K562 (cell line): ENCODE results near the gene ZNF582. TPM values are rescaled to one million over a fixed set of nuclear protein-coding genes. Genes with fewer than 3 reads are reported as not detected.

Source experiments
- CBX3 ChIP-seq, 2 experiments: IDR thresholded peaks; 1 replicate in 1 of 2; 2 replicates in 1 of 2; pipeline ENCODE4 v1.6.1; 2012; ENCODE audit warnings: inconsistent platforms in 2 of 2, low read length in 2 of 2, borderline replicate concordance in 1 of 2, control low read depth in 1 of 2
- DDX20 ChIP-seq: fragments of 450-650 bp; IDR thresholded peaks from 2 replicates; pipeline ENCODE4 v1.6.1; 2016; ENCODE audit warnings: missing genetic modification characterization, low read depth, mild to moderate bottlenecking, missing compliant biosample characterization, moderate library complexity
- HNRNPH1 ChIP-seq: fragments of 200-400 bp; formaldehyde crosslinking; optimal IDR thresholded peaks from 2 replicates; pipeline ENCODE3; 2017; ENCODE audit warnings: low read depth, mild to moderate bottlenecking, low read length, moderate library complexity
- JUND ChIP-seq, 2 experiments: IDR thresholded peaks; 2 replicates in 1 of 2; 3 replicates in 1 of 2; pipeline ENCODE4 v1.6.1; 2011; ENCODE audit warnings: borderline replicate concordance in 2 of 2, low read depth in 2 of 2, low read length in 2 of 2, improper control_type of control experiment in 1 of 2, missing biosample characterization in 1 of 2, missing genetic modification characterization in 1 of 2, missing genetic modification reagents in 1 of 2
- MCM5 ChIP-seq: fragments of 450-650 bp; IDR thresholded peaks from 2 replicates; pipeline ENCODE4 v1.6.1; 2016; ENCODE audit warnings: low read depth
- POLR2AphosphoS2 ChIP-seq: IDR thresholded peaks from 2 replicates; pipeline ENCODE4 v1.6.1; 2012; ENCODE audit warnings: low read length, improper control_type of control experiment
- RBM25 ChIP-seq: fragments of 200-400 bp; formaldehyde crosslinking; IDR thresholded peaks from 2 replicates; pipeline ENCODE4 v1.6.1; 2018; ENCODE audit warnings: low read length, low read depth, moderate library complexity; ENCODE audit not compliant: severe bottlenecking
- TAL1 ChIP-seq: fragments of 450-650 bp; IDR thresholded peaks from 2 replicates; pipeline ENCODE4 v1.6.1; 2016; ENCODE audit warnings: mild to moderate bottlenecking
- TEAD4 ChIP-seq, 2 experiments: sonication (generic) in 1 of 2; formaldehyde crosslinking in 1 of 2; IDR thresholded peaks; 2 replicates each; pipeline versions ENCODE4 v1.6.1 to v1.8.0; 2012 to 2022; ENCODE audit warnings: borderline replicate concordance in 1 of 2, inconsistent platforms in 1 of 2, low read length in 1 of 2, mild to moderate bottlenecking in 1 of 2, missing genetic modification reagents in 1 of 2
- ZC3H11A ChIP-seq: IDR thresholded peaks from 2 replicates; pipeline ENCODE4 v1.6.1; 2012; ENCODE audit warnings: low read depth, low read length, improper control_type of control experiment
- polyA plus RNA-seq, 8 experiments: library from polyadenylated mRNA; depleted of rRNA in 4 of 8; stranded (reverse) in 5 of 8; unstranded in 3 of 8; fragments of >200 nt; fragmentation: Nextera tagmentation in 2 of 8; fragmentation: Illumina TruSeq in 1 of 8; extraction: Ambion mirVana in 2 of 8; extraction: Trizol in 1 of 8; gene quantifications; 2 replicates each; pipeline versions ENCODE4 v1.2.1 to v1.2.3, GENCODE V29; 2011 to 2014; ENCODE audit warnings: inconsistent platforms in 1 of 8, missing spikeins in 1 of 8
- total RNA-seq, 7 experiments: library from RNA; depleted of rRNA in 6 of 7; stranded (reverse); fragments of >200 nt in 6 of 7; fragmentation: Illumina TruSeq in 2 of 7; extraction: Trizol in 2 of 7; gene quantifications; 2 replicates each; pipeline versions ENCODE4 v1.2.1 to v1.2.3, GENCODE V29; 2011 to 2021; ENCODE audit warnings: low replicate concordance in 1 of 7
- TF ChIP-seq, protein P1 (sequence below), 2 experiments: fragments of 450-650 bp; formaldehyde crosslinking in 1 of 2; IDR thresholded peaks; 2 replicates each; pipeline versions ENCODE4 v1.4.0 to v1.6.1; 2014 to 2020; ENCODE audit warnings: mild to moderate bottlenecking in 2 of 2, borderline replicate concordance in 1 of 2, low read depth in 1 of 2
- TF ChIP-seq, protein P2 (sequence below), 3 experiments: fragments of 200-800 bp in 1 of 3; fragments of 250-450 bp in 1 of 3; fragments of 450-650 bp in 1 of 3; sonication (Bioruptor Pico) in 1 of 3; sonication (Bioruptor generic) in 1 of 3; formaldehyde crosslinking in 1 of 3; IDR thresholded peaks; 2 replicates each; pipeline versions ENCODE4 v1.6.1 to v1.8.0; 2016 to 2022; ENCODE audit warnings: mild to moderate bottlenecking in 2 of 3, missing genetic modification characterization in 2 of 3, missing compliant biosample characterization in 1 of 3, moderate library complexity in 1 of 3

Gene ZNF582
- total and polyA plus RNA-seq, 9 of the 15 experiments (the other 6 are each of a cell fraction or from before 2014, with no cell fraction given), result 0.72 to 3.3 (median 1.6) TPM

DNA sequence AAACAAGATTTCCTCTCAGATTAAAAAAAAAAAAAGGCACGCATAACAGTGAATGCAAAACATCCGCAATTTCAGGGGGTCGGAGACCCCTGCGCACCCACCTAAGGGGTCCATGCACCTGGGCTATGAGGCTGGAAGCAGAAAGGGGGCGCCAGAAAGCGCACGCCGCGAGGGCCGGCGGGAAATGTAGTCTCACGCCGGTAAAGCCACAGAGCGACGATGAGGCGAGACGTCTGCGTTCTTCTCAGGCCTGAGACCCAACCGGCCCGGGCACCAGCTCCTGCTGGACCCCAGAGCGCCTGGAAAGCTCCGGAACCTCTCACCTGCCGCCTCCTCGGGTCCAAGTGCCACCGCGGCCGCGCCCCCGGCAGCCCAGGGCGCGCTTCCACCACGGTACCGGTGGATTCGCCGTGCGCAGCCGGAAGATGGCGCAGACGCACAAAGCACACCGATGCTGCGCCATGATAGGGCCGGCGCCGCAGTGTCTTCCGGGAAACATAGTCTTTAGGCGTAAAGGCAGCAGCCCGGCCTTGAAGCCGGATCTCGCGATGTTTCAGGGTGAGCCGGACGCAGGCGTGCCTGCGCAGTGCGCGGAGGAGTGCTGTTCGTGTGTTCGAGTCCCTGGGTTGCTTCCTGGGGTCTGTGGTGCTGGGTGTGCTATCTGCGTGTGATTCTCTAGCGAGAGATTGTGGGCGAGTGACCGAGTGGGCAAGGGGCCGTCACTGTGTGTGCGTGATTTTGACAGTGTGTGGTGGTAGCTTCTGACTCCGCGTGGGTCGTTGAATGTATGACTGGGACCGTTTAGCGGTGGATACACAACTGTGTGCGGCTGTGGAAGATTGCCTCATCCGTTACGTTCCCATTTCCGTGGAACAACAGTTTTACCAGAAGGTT, at the start of gene ZNF582 (continued):
- TF ChIP-seq, protein P1, sequence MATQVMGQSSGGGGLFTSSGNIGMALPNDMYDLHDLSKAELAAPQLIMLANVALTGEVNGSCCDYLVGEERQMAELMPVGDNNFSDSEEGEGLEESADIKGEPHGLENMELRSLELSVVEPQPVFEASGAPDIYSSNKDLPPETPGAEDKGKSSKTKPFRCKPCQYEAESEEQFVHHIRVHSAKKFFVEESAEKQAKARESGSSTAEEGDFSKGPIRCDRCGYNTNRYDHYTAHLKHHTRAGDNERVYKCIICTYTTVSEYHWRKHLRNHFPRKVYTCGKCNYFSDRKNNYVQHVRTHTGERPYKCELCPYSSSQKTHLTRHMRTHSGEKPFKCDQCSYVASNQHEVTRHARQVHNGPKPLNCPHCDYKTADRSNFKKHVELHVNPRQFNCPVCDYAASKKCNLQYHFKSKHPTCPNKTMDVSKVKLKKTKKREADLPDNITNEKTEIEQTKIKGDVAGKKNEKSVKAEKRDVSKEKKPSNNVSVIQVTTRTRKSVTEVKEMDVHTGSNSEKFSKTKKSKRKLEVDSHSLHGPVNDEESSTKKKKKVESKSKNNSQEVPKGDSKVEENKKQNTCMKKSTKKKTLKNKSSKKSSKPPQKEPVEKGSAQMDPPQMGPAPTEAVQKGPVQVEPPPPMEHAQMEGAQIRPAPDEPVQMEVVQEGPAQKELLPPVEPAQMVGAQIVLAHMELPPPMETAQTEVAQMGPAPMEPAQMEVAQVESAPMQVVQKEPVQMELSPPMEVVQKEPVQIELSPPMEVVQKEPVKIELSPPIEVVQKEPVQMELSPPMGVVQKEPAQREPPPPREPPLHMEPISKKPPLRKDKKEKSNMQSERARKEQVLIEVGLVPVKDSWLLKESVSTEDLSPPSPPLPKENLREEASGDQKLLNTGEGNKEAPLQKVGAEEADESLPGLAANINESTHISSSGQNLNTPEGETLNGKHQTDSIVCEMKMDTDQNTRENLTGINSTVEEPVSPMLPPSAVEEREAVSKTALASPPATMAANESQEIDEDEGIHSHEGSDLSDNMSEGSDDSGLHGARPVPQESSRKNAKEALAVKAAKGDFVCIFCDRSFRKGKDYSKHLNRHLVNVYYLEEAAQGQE (IDR thresholded peaks at IDR 0.05; ENCODE audit: borderline replicate concordance), result no peak; the same call in 1 of the 2 replicates
- TF ChIP-seq, protein P1 (CRISPR knock-in tag; IDR thresholded peaks at IDR 0.05; ENCODE audit: low read depth), result no peak
- TF ChIP-seq JUND (IDR thresholded peaks at IDR 0.05; ENCODE audit: borderline replicate concordance, low read depth, low read length), result peak; percentile 29
- peak; percentile 37; the same call in 1 of the 3 replicates for TF ChIP-seq JUND (tag; IDR thresholded peaks at IDR 0.05; ENCODE audit: borderline replicate concordance, low read depth, low read length)
- TF ChIP-seq POLR2AphosphoS2, result no peak
- no peak for TF ChIP-seq TAL1
- peak; percentile 77 for TF ChIP-seq RBM25
- peak in 1 of 2 experiments; percentile 85; a peak in 2 of 3 replicates for TF ChIP-seq CBX3 (IDR thresholded peaks at IDR 0.05; ENCODE audit: borderline replicate concordance in 1 of 2, low read length in 2 of 2)
- TF ChIP-seq MCM5, result no peak
- no peak for TF ChIP-seq ZC3H11A
- no peak for TF ChIP-seq DDX20 (tag)
- 0 out of 2 replicates have a peak, but pooled peaks have one; percentile 8 for TF ChIP-seq TEAD4 (IDR thresholded peaks at IDR 0.05; ENCODE audit: low read length)
- TF ChIP-seq TEAD4 (CRISPR knock-in tag; IDR thresholded peaks at IDR 0.05; ENCODE audit: borderline replicate concordance), result no peak
- TF ChIP-seq HNRNPH1, result no peak
- TF ChIP-seq, protein P2, sequence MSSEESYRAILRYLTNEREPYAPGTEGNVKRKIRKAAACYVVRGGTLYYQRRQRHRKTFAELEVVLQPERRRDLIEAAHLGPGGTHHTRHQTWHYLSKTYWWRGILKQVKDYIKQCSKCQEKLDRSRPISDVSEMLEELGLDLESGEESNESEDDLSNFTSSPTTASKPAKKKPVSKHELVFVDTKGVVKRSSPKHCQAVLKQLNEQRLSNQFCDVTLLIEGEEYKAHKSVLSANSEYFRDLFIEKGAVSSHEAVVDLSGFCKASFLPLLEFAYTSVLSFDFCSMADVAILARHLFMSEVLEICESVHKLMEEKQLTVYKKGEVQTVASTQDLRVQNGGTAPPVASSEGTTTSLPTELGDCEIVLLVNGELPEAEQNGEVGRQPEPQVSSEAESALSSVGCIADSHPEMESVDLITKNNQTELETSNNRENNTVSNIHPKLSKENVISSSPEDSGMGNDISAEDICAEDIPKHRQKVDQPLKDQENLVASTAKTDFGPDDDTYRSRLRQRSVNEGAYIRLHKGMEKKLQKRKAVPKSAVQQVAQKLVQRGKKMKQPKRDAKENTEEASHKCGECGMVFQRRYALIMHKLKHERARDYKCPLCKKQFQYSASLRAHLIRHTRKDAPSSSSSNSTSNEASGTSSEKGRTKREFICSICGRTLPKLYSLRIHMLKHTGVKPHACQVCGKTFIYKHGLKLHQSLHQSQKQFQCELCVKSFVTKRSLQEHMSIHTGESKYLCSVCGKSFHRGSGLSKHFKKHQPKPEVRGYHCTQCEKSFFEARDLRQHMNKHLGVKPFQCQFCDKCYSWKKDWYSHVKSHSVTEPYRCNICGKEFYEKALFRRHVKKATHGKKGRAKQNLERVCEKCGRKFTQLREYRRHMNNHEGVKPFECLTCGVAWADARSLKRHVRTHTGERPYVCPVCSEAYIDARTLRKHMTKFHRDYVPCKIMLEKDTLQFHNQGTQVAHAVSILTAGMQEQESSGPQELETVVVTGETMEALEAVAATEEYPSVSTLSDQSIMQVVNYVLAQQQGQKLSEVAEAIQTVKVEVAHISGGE (CRISPR knock-in tag; IDR thresholded peaks at IDR 0.05), result peak in 2 of 3 experiments; percentile 52 to 95; a peak in 4 of 6 replicates
